ENCODE results near the gene HS2ST1.
A peak's percentile ranks its signal among the peaks of the same experiment; 100 is the strongest.

HS2ST1 gene

GRCh38 chr1:87108814-87109411 is 194.5 kb downstream of the HS2ST1 start:
- TF ChIP-seq GATA3 (IDR thresholded peaks at IDR 0.05; ENCODE audit: low read depth, low read length) (no peak), GATA2 (IDR thresholded peaks at IDR 0.05; ENCODE audit: low read depth, low read length) (no peak)

- TF ChIP-seq GATA3 (IDR thresholded peaks at IDR 0.05; ENCODE audit: low read depth, low read length) (peak; percentile 98), GATA2 (IDR thresholded peaks at IDR 0.05; ENCODE audit: low read depth, low read length) (peak; percentile 95)
Measured at GRCh38 chr1:87111659-87112371, 197.4 kb downstream of the HS2ST1 start.

GRCh38 chr1:87113313-87113712 is 198.9 kb downstream of the HS2ST1 start:
- no peak for TF ChIP-seq GATA2 (IDR thresholded peaks at IDR 0.05; ENCODE audit: low read depth, low read length)
- no peak for TF ChIP-seq GATA3 (IDR thresholded peaks at IDR 0.05; ENCODE audit: low read depth, low read length)

- no peak for TF ChIP-seq GATA2 (IDR thresholded peaks at IDR 0.05; ENCODE audit: low read depth, low read length)
- no peak for TF ChIP-seq GATA3 (IDR thresholded peaks at IDR 0.05; ENCODE audit: low read depth, low read length)
Measured at GRCh38 chr1:87115317-87115890, 201.0 kb downstream of the HS2ST1 start.

GRCh38 chr1:87115891-87116290 is 201.5 kb downstream of the HS2ST1 start:
- no peak for TF ChIP-seq GATA3 (IDR thresholded peaks at IDR 0.05; ENCODE audit: low read depth, low read length)
- TF ChIP-seq GATA2 (IDR thresholded peaks at IDR 0.05; ENCODE audit: low read depth, low read length): no peak

- no peak for TF ChIP-seq GATA3 (IDR thresholded peaks at IDR 0.05; ENCODE audit: low read depth, low read length)
- no peak for TF ChIP-seq GATA2 (IDR thresholded peaks at IDR 0.05; ENCODE audit: low read depth, low read length)
Measured at GRCh38 chr1:87117761-87118368, 203.4 kb downstream of the HS2ST1 start.

- TF ChIP-seq GATA2 (IDR thresholded peaks at IDR 0.05; ENCODE audit: low read depth, low read length) (no peak), GATA3 (IDR thresholded peaks at IDR 0.05; ENCODE audit: low read depth, low read length) (no peak)
Measured at GRCh38 chr1:87119541-87120140, 205.2 kb downstream of the HS2ST1 start.

- TF ChIP-seq GATA3 (IDR thresholded peaks at IDR 0.05; ENCODE audit: low read depth, low read length): no peak
- TF ChIP-seq GATA2 (IDR thresholded peaks at IDR 0.05; ENCODE audit: low read depth, low read length): no peak
Measured at GRCh38 chr1:87120779-87121178, 206.3 kb downstream of the HS2ST1 start.

GRCh38 chr1:87121711-87122163 is 207.3 kb downstream of the HS2ST1 start:
- TF ChIP-seq GATA3 (IDR thresholded peaks at IDR 0.05; ENCODE audit: low read depth, low read length): no peak

- no peak for TF ChIP-seq GATA3 (IDR thresholded peaks at IDR 0.05; ENCODE audit: low read depth, low read length)
- no peak for TF ChIP-seq GATA2 (IDR thresholded peaks at IDR 0.05; ENCODE audit: low read depth, low read length)
Measured at GRCh38 chr1:87122243-87122642, 207.8 kb downstream of the HS2ST1 start.

GRCh38 chr1:87123610-87124009 is 209.2 kb downstream of the HS2ST1 start:
- TF ChIP-seq GATA2 (IDR thresholded peaks at IDR 0.05; ENCODE audit: low read depth, low read length) (no peak), GATA3 (IDR thresholded peaks at IDR 0.05; ENCODE audit: low read depth, low read length) (no peak)

- TF ChIP-seq GATA3 (IDR thresholded peaks at IDR 0.05; ENCODE audit: low read depth, low read length) (no peak), GATA2 (IDR thresholded peaks at IDR 0.05; ENCODE audit: low read depth, low read length) (no peak)
Measured at GRCh38 chr1:87126886-87127505, 212.6 kb downstream of the HS2ST1 start.

- TF ChIP-seq GATA2 (IDR thresholded peaks at IDR 0.05; ENCODE audit: low read depth, low read length): no peak
- TF ChIP-seq GATA3 (IDR thresholded peaks at IDR 0.05; ENCODE audit: low read depth, low read length): no peak
Measured at GRCh38 chr1:87127581-87127980, 213.1 kb downstream of the HS2ST1 start.

GRCh38 chr1:87129038-87129437 is 214.6 kb downstream of the HS2ST1 start:
- TF ChIP-seq GATA3 (IDR thresholded peaks at IDR 0.05; ENCODE audit: low read depth, low read length): no peak
